H54 (cell line): ENCODE results near the gene SLC16A7.
"Not testable (repeated sequence)": the region's sequence is repeated elsewhere in the genome, so short reads cannot be mapped to it uniquely, and the experiment has no call there.

ENCODE experiments used
- DNase-seq: peaks from one replicate; pipeline ENCODE4 v3.0.0; 2011; ENCODE audit warnings: low spot score, mixed read lengths; ENCODE audit not compliant: insufficient read length
- FAIRE-seq: peaks from 3 replicates; lab custom pipeline; 2011; peaks lifted over from hg19 to GRCh38; lab: Jason Lieb, UNC
- POLR2A ChIP-seq: IDR thresholded peaks from 2 replicates; pipeline ENCODE4 v1.6.1; 2011; ENCODE audit warnings: low read depth, mild to moderate bottlenecking, low read length

The SLC16A7 gene

DNA sequence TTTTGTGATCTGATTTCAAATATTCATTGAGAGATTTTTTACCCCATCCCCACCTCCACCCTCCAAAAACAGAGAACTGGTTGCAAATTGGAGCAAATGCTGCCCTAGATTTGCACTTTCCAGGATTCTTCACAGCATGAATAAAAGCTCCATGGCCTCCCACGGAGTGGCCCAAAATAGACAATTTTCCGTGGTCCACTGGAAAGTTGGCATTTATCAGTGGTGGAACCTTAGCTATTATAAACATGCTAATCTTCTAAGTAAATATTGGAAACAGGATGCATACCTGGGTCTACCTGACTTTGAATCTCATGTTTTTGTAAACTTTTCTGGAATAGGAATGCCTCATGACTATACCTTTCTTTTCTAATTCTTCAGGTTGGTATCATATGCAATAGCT lies 123.9 kb downstream of the SLC16A7 start:
- no peak for FAIRE-seq
- no peak for TF ChIP-seq POLR2A
- no peak for DNase-seq

DNA sequence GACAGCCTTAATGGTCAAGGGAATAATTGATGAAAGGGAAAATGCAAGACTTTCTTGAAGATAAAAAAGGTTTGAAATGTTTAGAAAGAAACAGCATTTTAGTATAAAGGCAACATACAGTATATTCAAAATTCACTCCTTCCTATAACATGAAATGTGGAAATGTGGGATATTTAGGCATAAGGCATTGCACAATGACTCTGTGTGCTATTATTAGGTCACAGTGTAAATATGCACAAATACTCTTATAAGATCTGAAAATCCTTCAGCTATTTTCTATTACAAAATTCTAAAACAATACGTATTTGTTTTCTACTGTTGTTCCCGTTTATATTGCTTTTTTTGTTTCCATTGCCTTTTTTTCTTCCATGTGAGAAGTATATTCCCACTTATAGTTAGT lies 127.7 kb downstream of the SLC16A7 start:
- DNase-seq = no peak
- no peak for TF ChIP-seq POLR2A
- no peak for FAIRE-seq

DNA sequence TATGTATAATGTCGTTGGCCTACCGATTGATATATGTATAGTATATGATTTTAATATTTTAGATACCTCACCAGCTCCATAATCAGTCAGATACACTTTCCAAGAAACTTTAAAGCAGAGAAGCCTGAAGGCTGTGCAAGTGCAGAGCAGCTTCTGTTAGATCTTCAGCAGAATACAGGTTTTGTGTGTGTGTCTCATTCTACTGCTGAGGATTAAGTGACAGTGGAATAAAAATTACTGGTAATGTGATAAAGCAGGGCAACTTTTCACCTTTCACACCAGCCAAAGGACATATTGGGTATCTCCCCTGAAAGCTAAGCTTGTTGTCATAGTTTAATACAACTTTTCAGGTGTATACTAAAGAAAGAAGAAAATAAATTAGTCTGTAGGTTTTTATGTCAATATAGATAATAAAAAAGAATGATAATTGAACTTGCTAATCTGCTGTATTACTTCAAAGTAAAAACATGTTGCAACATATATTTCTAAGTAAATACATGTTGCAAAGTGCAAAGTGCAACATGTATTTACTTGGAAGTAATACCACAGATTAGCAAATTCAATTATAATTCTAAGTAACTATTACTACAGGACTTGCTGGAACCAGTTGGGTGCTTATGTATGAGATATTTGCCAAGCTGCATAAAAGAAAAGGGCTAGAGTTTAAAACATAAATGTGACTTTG lies 128.3 kb downstream of the SLC16A7 start:
- no peak for DNase-seq
- TF ChIP-seq POLR2A = no peak
- FAIRE-seq = no peak

DNA sequence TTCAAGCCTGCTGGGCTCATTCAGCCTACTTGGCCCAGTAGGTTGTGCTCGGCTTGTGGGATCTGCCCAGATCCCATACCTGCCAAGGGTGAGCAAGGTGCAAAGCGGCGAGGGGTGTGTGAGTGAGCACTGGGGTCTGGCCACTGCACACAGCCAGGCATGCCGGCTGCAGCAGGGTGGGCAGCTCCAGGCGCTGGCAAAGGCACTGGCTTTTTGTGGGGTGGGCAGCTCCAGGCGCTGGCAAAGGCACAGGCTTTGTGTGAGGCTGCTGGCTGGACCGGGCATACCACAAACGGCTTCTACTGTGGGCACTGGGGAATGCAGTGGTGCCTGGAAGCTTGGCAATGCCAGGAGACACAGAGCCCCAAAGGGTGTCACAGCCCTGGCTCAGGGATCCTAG lies 137.4 kb downstream of the SLC16A7 start:
- FAIRE-seq = no peak
- no peak for TF ChIP-seq POLR2A
- no peak for DNase-seq

DNA sequence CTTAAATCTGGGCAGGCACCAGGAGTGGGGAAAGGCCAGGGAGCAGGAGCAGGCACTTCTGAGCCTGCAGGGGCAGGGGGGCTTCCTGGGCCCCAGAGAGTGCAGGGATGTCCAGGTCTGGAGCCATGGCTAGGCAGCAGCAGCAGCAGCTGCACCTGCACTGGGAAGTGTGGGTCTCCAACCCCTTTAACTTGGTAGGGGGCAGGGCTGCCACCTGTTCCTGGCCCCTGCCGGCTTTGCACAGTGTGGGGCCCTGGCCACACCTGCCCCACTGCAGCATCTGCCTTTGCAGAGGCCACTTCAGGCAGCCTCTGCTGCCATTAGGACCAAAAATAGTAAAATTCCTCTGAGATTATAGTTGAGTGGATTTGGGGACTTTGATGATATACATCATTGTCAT lies 138.5 kb downstream of the SLC16A7 start:
- FAIRE-seq (no peak), DNase-seq (no peak)
- no peak for TF ChIP-seq POLR2A

DNA sequence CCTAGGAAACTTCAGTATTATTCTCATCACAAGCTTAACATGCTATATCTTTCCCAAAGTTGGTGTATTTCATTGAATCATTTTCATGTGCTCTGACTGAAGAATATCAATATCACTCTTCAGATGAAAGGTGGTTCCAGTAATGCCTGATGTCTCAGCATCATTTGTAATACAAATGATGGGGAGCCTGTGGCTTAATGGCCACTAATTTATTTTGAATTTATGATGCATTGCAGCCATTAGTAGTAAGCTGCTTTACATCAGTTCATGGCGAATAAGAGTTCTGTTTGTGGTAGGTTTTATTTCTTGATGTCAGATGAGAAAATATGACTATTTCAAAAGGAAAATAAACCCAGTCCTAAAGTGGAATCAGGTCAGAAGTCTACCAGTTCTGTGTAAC lies 139.4 kb downstream of the SLC16A7 start:
- no peak for TF ChIP-seq POLR2A
- FAIRE-seq (no peak), DNase-seq (no peak)

DNA sequence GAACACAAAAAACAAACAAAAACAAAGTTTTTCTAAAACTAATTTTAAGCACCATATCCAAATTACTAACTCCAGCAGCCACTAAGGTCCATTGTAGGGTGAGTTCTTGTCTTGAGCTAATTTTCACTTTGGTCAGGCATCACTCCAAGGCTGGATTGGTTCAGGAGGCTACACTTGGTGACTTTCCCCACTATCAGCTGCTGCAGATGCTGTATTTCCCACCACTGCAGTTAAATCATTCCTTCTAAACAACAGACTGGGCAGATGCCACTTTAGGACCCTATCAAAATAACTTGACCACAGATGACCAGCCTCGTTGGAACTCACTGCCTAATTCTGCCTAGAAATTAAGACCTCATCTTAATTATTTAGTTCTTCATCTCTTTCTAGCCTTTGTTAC lies 140.5 kb downstream of the SLC16A7 start:
- DNase-seq = no peak
- FAIRE-seq = no peak
- no peak for TF ChIP-seq POLR2A

DNA sequence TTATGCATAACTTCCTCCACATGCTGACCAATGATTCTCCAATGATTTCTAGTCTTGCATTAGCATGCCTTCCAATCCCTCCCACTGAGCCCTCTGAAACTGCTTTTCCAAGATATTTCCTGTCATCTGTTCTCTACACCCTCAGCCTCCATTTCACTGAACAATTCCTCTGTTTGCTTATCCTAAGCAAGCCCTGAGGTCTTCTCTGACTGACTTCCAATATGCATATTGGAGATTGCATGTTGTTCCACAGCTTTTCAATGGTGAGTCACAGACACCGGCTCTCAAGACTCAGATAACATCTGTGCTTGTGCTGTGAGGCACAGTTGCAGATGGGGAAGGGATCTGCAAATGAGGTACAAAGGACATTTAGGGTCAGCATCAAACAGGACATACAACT lies 141.0 kb downstream of the SLC16A7 start:
- DNase-seq = peak; percentile 10

DNA sequence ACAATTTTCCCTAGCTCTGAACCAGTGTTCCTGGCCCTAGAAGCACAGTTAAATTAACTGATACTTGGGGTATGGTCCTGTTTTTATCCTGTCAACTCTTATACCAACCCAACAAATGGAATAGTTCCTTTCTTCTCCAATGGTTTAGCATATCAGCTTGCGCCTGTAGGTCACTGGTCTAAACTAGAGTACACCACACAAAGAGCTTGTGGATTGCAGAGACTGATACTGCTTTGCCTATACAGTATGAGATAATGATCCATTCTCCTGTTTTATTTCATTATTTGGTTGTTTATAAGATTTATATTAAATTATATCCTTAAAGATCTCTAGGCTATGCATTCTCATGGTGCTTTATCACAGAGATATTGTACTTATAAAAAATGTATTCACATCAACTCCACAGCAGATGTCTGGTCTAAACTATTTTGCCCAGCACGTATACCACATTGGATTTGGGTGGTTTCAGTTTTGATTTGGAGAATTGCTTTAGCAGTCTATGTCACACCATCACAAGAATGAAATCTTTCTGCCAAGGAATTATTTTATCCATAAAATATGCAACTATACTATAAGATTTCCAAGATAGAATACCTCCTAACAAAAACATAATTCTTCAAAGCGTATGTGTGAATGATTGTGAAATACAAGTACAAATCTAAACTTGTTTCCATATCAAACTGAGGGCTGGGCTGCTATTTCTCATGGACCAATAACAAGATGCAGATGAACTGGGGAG lies 142.1 kb downstream of the SLC16A7 start:
- DNase-seq = no peak
- FAIRE-seq = peak; percentile 45
- no peak for TF ChIP-seq POLR2A

More for the DNA sequence above, 141.0 kb downstream of the SLC16A7 start:
- peak; percentile 96 for FAIRE-seq
- no peak for TF ChIP-seq POLR2A

DNA sequence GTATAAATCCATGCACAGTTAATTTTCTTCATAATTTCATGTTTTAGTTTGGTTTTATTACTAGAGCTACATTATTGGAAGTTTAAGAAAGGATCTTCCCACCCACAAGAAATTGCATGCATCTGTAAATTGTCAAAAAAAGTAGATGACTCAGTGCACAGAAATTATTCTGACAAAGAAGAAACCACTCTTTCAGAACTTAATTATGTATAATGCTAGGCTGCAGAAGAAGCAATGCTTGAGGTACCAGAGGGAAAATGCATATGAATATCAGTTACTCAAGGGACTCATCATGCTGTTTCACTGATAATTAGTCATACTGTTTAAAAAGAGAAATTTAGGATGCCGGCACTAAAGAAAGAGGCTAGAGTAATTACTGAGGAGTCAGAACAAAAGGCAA lies 147.0 kb downstream of the SLC16A7 start:
- DNase-seq (no peak), FAIRE-seq (no peak)
- TF ChIP-seq POLR2A = no peak

DNA sequence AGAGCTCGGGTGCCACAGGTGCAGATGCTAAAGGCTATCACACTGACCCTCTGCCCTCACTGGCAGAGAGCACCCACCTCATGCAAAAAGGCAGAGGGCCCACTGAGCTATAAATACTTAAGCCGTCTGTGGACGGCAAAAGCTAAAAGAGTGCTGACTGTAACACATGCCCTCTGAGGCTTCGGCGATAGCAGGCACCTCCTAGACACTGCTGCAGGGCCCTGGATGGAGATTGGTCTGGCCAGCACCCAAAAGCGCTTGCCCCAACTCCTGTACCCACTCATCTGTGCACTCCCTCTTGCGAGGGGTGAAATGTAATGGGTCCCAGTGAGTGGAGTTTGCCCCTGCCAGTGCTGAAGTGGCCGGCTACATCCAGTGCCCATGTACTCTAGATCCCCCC lies 148.7 kb downstream of the SLC16A7 start:
- TF ChIP-seq POLR2A = no peak
- no peak for FAIRE-seq
- no peak for DNase-seq

DNA sequence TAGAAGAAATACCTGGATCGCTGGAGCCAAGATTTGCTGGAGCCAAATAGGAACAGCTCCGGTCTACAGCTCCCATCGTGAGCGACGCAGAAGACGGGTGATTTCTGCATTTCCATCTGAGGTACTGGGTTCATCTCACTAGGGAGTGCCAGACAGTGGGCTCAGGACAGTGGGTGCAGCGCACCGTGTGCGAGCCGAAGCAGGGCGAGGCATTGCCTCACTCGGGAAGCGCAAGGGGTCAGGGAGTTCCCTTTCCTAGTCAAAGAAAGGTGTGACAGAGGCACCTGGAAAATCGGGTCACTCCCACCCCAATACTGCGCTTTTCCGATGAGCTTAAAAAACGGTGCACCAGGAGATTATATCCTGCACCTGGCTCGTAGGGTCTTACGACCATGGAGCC lies 155.3 kb downstream of the SLC16A7 start:
- DNase-seq, FAIRE-seq: not testable (repeated sequence)

DNA sequence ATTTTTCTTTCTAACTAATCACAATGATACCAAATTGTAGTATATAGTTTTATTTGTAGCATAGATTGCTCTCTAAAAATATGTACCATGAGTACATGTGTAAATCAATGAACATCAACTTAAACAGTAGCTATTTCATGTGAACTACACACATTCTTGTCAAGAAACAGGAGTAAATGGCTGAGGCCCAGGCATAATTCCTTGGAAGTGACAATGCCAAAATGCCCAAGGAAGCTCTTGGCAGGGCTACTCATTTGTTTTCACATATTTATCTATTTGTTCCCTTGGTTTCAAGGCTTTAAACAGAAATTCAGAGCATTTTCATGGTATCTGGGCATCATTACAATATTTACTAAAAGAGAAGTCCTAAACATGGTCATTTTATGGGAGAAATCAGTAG lies 165.7 kb downstream of the SLC16A7 start:
- no peak for DNase-seq
- FAIRE-seq = no peak
- TF ChIP-seq POLR2A = no peak

DNA sequence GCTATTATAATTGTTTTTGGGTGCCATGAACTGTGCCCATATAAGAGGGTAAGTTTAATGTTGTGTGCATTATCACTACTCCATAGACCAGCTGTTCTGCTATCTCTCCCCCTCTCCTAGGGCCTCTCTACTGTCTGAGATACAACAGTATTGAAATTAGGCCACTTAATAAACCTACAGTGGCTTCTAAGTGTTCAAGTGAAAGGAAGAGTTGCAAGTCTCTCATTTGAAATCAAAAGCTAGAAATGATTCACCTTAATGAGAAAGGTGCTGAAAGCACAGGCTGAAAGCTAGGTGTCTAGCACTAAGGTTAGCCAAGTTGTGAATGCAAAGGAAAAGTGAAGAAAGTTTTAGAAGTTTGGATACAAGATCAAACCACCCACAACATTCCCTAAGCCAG lies 168.0 kb downstream of the SLC16A7 start:
- DNase-seq (no peak), FAIRE-seq (no peak)
- no peak for TF ChIP-seq POLR2A

DNA sequence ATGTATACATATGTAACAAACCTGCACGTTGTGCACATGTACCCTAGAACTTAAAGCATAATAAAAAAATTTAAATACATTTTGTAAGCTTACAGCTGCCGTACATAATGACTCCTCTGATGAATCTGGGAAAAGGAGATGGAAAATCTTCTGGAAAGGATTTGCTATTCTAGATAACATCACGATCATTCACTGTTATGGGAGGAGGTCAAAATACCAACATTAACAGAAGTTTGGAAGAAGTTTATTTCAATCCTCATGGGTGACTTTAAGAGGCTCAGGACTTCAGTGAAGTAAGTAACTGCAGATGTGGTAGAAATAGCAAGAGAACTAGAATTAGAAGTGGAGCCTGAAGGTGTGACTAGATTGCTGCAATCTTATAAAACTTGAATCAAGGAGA lies 172.2 kb downstream of the SLC16A7 start:
- FAIRE-seq (no peak), DNase-seq (no peak)
- no peak for TF ChIP-seq POLR2A
